NOMO-1 treated with dmso at 0.1 percent for 144 hours (cell line): ENCODE data around the gene FCGR2B.
A peak's percentile ranks its signal among the peaks of the same experiment; 100 is the strongest.
"Not testable (repeated sequence)": the region's sequence is repeated elsewhere in the genome, so short reads cannot be mapped to it uniquely, and the experiment has no call there.

Experiments
- DNase-seq: peaks from one replicate; lab custom pipeline; 2025; ENCODE audit not compliant: unreplicated experiment; lab: John Stamatoyannopoulos, UW

Gene FCGR2B

GRCh38 chr1:161647507-161648360, 15.2 kb upstream of the FCGR2B start:
- peak; percentile 34 for DNase-seq

- DNase-seq: not testable (repeated sequence)
Observed at GRCh38 chr1:161653541-161653940, 9.4 kb upstream of the FCGR2B start.

DNA sequence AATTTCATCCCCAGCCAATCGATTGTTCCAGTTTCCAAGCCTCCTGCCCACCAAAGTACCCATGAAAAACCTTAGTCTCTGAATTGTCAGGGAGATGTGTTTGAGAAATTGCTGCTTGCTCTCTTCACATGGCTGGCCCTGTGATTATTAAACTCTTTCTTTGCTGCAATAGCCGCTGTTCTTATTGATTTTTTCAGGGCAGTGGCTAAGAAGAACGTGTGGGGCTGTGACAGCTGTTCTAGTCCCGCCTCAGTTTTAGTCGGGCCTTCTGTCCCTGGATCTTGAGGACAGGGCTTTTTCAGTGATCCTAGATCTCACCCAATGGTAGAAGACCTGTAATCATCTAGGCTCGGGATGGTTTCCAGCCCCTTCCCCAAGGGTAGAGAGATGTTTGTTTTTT, 9.0 kb upstream of the FCGR2B start:
- not testable (repeated sequence) for DNase-seq

DNA sequence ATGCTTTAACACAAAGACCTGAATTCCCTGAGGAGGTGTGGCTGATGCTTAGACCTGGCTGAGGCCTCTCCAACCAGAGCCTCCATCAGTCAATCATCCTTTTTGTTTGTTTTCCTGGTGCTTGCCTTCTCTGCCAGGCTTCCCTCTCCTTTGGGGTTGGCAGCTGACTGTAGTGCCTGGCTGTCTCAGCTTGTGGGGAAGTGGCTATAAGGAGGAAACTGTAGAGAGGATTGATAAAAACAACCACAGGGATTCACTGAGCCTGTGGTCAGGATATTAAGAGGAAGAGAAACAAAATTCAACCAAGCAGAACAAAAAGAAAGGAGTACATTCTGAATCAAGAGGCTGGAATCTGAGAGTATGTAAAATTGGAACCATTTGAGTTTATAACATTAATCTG, 4.4 kb upstream of the FCGR2B start:
- DNase-seq: not testable (repeated sequence)

- not testable (repeated sequence) for DNase-seq
Observed at GRCh38 chr1:161661660-161662311, 1.2 kb upstream of the FCGR2B start.

DNA sequence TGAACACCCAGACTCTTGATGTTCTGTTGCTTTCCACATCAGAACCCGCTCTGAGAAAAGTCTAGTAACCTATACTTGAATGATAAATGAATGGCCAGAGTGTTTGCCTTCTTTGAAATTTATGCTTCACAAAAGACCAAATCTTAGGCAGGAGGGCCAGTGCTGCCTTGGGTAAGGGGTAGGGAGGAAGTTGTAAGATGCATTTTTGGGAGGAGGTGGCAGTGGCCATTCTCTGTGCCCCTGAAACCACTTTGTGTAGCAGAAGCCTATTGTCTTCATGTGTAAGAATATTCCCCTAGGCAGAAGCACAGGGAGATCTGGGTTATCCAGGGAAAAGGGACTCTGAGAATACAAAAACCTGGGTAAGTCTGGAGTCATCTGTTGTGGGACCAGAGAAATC, 626 bp downstream of the FCGR2B start:
- DNase-seq: not testable (repeated sequence)

DNA sequence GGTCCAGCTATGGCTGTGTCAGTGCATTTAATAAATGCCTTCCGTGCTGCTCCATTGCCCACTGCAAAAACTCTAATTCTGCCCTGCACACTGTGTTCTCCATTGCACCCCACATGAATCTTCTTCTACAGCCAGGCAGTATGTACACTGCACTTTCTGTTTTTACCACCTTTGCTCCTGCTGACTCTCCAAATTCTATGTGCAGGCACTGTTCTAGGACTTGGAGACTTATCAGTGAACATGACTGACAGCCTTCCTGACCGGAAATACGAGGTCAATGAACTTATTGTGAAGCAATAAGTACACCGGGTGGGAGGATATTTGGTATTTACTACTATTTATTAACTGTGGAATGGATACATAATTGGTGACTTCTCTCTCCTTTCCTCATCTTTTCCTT, 1.7 kb downstream of the FCGR2B start:
- DNase-seq: not testable (repeated sequence)

DNA sequence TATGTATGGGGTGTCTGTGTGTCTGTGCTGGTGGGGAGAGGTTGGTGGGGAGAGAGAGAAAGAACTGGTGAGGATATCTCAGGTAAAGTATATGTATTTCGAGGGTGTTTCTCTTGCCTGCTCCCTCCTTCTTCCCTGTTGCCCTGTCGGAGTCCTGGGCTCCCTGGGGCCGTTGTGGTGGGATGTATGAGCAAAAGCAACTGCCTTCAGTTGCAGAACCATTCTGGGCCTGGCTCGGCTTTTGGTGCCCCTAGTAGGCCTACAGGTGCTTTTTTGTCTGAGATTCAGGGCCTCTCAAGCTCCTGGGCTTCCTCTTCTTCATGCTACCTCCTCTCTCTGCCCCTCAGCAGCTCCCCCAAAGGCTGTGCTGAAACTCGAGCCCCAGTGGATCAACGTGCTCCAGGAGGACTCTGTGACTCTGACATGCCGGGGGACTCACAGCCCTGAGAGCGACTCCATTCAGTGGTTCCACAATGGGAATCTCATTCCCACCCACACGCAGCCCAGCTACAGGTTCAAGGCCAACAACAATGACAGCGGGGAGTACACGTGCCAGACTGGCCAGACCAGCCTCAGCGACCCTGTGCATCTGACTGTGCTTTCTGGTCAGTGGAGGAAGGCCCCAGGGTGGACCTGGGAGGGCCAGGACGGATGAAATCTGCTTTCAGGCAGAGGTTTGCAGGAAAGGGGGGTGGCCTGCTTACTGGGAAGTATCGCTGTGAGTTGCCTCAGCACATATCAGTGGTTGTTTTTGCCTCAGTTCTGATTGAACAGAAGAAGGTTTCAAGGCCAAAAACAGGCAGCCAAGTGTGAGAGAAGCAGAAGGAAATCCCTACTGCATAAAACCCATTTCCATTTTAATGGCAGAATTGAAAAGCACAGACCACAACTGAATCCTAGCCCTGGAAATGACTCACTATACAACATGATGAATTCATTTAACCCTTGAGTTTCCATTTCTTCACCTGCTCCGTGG, 8.4 kb downstream of the FCGR2B start:
- DNase-seq: not testable (repeated sequence)

DNA sequence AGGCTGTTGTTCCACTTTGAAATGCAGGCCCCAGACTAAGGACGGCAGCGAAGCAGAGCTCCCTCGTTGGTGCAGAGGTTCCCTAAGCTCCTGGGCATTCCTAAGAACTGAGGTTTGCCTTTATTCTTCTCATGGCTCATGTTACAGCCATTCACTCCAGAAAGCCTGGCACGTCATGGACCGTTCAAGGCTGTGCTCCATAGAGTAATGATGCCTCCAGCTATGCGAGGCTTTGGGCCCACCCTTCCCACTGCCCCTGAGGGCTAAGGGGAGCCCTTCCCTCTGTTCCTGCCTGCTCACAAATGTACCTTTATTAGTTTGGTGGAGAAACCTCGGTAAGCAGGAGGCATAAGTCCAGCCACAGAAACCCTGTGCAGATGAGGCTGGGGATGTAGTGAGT, 10.5 kb downstream of the FCGR2B start:
- DNase-seq: not testable (repeated sequence)

DNA sequence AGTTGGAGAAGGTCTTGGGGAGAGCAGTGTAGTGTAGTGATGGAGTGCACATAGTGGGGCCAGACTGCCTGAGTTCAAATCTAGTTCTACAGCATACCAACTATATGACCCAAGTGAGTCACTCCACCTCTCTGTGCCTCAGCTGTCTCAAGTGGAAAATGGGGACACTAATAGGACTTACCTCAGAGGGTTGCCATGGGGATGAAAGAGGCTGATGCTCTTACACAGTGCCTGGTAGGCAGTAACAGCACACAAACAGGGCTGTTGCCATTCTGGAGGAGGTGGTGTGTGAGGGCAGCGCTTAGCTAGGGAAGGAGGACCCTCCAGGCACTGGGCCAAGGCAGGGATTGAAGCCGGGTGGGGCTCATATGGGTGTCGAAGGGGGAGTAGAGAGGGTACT, 11.5 kb downstream of the FCGR2B start:
- DNase-seq: not testable (repeated sequence)

DNA sequence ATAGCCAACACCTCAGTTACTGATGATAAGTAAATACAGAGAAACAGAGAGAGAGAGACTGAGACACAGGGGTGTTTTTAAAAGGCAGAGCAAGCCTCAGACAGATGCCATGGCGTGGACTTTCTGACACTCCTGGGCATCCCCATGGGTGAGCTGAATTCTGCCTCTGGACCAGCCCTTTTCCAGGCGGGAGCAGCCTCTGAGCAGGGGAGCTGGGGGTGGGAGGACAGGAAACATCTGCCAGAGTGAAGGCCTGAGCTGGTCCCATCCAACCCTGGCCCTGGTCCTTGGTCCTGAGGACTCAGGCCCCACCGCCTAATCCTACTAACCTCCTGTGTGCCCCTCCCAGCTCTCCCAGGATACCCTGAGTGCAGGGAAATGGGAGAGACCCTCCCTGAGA, 12.0 kb downstream of the FCGR2B start:
- not testable (repeated sequence) for DNase-seq

GRCh38 chr1:161676441-161676840, 13.5 kb downstream of the FCGR2B start:
- DNase-seq: no peak

DNA sequence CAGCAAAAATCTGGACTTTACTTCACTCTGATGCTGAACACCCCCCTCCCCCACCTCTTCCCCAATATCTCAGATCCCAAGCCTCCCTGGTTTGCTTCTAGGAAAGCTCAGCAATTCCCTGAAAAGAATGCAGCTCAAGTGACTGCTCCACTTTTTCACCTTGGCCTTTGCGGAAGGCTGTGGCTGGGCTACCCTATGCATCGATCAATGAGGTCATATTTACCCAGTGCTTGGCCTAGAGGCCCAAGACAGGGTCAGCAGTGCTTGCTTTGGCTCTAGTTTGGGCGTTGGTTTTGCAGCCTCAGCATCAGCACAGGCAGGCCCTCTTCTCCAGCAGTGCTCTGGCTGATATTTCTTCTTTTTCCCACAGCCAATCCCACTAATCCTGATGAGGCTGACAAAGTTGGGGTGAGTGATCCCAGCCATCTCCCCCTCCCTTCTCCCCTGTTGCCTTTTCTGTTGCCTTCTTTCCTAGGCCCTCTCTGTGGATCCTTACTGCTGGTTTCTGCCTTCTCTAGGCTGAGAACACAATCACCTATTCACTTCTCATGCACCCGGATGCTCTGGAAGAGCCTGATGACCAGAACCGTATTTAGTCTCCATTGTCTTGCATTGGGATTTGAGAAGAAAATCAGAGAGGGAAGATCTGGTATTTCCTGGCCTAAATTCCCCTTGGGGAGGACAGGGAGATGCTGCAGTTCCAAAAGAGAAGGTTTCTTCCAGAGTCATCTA, 14.2 kb downstream of the FCGR2B start:
- no peak for DNase-seq

GRCh38 chr1:161678500-161678899, 15.6 kb downstream of the FCGR2B start:
- no peak for DNase-seq

DNA sequence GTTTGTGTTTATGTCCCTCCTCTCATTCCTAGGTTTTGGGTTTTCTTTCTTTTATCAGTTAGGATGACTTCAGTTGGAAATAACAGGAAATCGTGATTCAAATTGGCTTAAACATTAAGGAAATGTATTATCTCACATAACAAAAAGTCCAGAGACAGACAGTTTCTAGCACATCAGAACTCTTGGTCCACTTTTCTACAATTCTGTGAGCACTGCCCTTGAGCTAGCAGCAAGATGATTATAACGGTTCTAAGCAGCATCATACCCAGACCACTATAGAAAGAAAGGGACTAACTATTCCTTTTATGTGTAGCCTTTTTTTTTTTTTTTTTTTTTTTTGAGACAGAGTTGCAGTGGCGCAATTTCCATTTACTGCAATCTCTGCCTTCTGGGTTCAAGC, 18.9 kb downstream of the FCGR2B start:
- no peak for DNase-seq

DNA sequence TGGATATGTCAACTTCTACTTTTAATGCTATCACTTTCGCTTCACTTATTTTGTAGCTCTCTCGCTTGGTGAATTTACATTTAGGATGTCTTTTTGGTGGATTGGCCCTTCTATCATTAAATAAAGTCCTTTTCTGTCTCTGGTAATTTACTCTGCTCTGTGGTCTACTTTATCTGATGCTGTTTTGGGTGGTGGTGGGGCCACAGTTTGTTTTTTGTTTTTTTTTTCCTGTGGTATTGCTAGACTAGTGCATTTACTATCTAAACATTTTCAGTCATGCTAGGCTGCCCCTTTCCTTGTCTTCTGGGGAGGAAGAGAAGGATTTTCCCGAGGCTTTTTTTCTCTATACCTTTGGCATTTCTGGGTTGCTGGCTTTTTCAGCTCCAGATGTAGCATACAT, 26.0 kb downstream of the FCGR2B start:
- DNase-seq: no peak

DNA sequence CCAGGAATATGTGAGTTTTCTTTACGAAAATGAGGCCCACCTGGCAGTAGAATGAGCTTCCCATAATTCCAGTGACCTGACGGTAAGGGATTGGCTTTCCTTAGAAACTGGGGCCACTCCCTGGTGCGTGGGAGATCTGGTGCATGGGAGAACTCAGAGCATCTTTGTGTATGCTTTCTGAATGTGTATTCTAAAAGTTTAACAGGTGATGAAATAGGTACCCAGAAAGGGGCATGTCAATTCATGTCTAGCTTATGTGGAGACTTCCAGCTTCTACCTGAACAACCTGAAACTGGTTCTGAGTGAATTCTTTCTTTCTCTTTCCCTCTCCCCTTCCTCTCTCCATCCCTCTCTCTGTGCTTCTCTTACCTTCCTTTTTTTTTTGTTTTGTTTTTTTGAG, 28.9 kb downstream of the FCGR2B start:
- DNase-seq: no peak

DNA sequence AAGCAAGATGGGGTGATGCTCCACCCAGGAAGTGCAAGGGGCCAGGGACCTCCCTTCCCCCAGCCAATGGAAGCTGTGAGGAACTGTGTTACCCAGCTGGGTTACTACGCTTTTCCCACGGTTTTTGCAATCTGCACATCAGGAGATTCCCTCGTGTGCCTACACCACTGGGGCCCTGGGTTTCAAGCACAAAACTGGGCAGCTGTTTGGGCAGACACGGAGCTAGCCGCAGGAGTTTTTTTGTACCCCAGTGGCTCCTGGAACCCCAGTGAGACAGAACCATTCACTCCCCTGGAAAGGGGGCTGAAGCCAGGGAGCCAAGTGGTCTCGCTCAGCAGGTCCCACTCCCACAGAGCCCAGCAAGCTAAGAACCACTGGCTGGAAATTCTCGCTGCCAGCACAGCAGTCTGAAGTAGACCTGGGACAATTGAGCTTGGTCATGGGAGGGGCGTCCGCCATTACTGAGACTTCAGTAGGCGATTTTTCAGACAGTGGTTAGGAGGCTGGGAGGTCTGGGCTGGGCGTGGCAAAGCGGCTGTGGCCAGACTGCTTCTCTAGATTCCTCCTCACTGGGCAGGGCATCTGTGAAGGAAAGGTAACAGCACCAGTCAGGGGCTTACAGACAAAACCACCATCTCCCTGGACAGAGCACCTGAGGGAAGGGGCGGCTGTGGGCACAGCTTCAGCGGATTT, 30.2 kb downstream of the FCGR2B start:
- DNase-seq: not testable (repeated sequence)

- DNase-seq: not testable (repeated sequence)
Observed at GRCh38 chr1:161698302-161698701, 35.4 kb downstream of the FCGR2B start.

GRCh38 chr1:161702250-161702649, 39.3 kb downstream of the FCGR2B start:
- DNase-seq: no peak
